GM10248 (cell line): Measurements from ENCODE around the gene SV2C.

ENCODE experiments used
- CTCF ChIA-PET: fragments of 300-600 bp; sonication (Branson Sonifier 250); formaldehyde crosslinking; extraction: SDS; loops from one replicate; lab custom pipeline; 2021; ENCODE audit warnings: antibody characterized with exemption; lab: Yijun Ruan, JAX
- POLR2A ChIA-PET: fragments of 350-650 bp; sonication (Branson Sonifier 250); formaldehyde crosslinking; extraction: SDS; loops from one replicate; lab custom pipeline; 2020; ENCODE audit warnings: antibody characterized with exemption; lab: Yijun Ruan, JAX
- DNase-seq: peaks from one replicate; pipeline ENCODE4 v3.0.0; 2012; ENCODE audit errors: extremely low spot score
- TF ChIP-seq, protein P1 (sequence below): IDR thresholded peaks from 2 replicates; pipeline ENCODE4 v1.5.1; 2012; ENCODE audit warnings: mild to moderate bottlenecking, low read depth; ENCODE audit errors: extremely low read depth, missing control alignments, control extremely low read depth

The SV2C gene

DNA sequence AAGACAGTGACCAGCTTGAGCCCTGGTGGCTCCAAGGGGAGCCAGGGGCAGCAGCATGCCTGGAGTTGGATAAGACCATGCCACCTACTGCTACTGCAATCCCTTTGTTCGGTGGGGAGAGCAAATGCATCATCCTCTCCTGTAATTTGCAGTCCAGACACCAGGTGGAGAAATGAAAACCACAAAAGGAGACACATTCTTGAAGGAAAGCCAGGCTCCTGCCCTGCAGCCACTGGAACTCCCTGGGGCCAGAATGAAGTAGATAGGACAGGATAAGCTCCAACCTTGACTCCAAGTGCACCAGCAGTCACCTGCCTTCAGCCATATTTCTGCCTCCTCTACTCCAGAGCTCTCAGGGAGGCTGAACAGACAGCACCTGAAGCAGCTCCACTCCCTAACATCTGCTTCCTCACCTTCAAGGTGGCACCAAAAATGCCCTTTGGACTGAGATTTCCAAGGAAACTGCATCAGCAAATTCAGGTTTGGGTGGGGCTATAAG lies 254.8 kb downstream of the SV2C start:
- CTCF ChIA-PET = interaction anchor here (0.6 to 1.4 kb wide), 8 partner anchors 8 to 436 kb away, joined by 3 to 4 read pairs (median 3); partner anchors contain the start of gene IQGAP2
- TF ChIP-seq, protein P1, sequence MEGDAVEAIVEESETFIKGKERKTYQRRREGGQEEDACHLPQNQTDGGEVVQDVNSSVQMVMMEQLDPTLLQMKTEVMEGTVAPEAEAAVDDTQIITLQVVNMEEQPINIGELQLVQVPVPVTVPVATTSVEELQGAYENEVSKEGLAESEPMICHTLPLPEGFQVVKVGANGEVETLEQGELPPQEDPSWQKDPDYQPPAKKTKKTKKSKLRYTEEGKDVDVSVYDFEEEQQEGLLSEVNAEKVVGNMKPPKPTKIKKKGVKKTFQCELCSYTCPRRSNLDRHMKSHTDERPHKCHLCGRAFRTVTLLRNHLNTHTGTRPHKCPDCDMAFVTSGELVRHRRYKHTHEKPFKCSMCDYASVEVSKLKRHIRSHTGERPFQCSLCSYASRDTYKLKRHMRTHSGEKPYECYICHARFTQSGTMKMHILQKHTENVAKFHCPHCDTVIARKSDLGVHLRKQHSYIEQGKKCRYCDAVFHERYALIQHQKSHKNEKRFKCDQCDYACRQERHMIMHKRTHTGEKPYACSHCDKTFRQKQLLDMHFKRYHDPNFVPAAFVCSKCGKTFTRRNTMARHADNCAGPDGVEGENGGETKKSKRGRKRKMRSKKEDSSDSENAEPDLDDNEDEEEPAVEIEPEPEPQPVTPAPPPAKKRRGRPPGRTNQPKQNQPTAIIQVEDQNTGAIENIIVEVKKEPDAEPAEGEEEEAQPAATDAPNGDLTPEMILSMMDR = peak; percentile 41
- POLR2A ChIA-PET = no interaction called here
- DNase-seq = peak; percentile 67

DNA sequence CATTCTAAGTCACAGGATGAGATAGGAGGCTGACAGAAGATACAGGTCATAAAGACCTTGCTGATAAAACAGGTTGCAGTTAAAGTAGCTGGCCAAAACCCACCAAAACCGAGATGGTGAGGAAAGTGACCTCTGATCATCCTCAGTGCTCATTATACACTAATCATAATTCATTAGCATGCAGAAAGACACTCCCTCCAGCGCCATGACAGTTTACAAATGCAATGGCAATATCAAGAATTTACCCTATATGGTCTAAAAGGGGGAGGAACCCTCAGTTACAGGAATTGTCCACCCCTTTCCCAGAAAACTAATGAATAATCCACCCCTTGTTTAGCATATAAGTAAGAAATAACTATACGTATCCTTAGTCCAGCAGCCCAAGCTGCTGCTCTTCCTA lies 256.7 kb downstream of the SV2C start:
- CTCF ChIA-PET = interaction anchor here (1.3 to 1.8 kb wide), 2 partner anchors 12 to 243 kb away, joined by 5 read pairs; no protein-coding TSS in a partner anchor
- TF ChIP-seq, protein P1 = no peak
- DNase-seq = no peak
- POLR2A ChIA-PET = no interaction called here

DNA sequence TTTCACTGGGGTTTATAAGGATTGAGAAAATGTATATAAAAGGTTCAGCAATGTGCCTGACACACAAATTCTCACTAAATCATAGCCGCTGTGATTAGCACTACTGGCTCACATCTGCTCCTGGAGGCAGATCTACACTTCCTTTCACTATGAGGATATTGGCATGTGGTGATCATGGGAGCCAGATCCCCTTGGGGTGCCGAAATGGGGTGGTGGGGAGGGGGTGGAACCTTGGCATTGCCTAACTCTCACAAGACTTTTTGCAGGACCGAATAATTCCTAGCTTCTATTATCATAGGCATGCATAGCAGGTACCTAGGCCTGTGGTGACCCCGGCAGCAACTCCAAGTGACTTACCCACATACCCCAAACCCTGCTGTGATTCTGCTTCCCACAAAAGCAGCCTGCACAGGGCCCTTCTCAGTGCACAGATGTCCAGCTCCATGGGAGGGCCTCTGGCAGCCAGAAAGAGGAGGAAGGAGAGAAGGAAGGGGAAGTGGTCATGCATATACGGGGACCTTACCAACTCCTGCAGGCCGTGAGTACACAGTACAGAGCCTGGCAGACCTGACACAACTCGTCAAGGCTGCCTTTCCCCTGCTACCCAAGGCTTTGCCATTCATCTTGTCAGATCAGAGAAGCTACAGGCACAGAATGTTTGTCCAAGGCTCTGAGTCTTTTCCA lies 258.6 kb downstream of the SV2C start:
- POLR2A ChIA-PET = no interaction called here
- no peak for DNase-seq
- CTCF ChIA-PET = interaction anchor here (1.3 to 1.8 kb wide), 6 partner anchors 10 to 433 kb away, joined by 3 to 6 read pairs (median 4); partner anchors contain the start of gene IQGAP2
- TF ChIP-seq, protein P1 = no peak

DNA sequence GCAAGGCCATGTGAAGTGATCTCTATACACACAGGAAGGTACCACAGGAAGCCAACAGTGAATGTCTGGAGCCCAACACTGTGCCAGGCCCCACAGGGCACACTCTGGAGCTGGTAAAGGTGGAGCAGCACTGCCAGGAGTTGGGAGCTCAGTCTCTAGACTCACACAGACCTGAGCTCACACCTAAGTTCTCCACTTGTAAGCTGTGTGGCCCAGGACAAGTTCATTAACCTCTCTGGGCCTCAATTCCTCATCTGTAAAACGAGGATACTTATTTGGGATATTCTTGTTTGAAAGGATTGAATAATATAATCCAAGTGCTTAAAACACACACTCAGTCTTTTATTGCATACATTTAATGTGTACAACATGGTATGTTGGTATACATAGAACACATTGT lies 259.3 kb downstream of the SV2C start:
- CTCF ChIA-PET = interaction anchor here (1.7 kb wide), 1 partner anchor 34 kb away, joined by 5 read pairs; no protein-coding TSS in a partner anchor
- TF ChIP-seq, protein P1 = no peak
- POLR2A ChIA-PET = no interaction called here
- DNase-seq = no peak

DNA sequence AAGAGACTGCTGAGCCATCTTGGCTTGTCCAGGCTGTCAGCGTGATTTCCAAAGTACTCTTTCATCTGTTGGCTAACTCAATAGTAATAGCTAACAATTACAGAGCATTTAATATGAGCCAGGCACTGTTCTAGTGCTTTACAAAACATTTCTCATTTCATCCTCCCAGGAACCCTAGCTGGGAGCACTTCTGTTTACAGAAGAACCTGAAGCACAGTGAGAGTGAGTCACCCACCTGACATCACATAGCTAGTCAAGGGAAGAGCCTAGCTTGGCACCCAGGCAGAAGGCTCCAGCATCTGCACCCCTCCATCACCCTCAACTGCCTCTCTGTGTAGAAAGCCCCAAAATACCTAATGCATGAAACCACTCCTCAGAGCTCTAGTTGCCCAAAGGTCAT lies 262.4 kb downstream of the SV2C start:
- POLR2A ChIA-PET = no interaction called here
- no peak for DNase-seq
- CTCF ChIA-PET = interaction anchor here (0.6 to 1.7 kb wide), 7 partner anchors 8 to 429 kb away, joined by 3 to 8 read pairs (median 3); no protein-coding TSS in a partner anchor
- TF ChIP-seq, protein P1 = no peak

DNA sequence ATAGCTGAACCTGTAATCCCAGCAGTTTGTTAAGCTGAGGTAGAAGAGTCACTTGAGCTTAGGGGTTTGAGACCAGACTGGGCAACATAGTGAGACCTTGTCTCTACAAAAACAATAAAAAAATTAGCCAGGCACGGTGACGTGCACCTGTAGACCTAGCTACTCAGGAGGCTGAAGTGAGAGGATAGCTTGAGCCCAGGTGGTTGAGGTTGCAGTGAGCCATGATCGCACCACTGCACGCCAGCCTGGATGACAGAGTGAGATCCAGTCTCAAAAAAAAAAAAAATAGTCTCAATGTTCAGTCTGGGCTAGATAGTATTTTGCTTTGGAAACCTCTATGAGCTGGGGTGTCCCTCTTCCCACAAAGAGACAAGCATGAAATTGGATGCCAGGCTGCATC lies 268.0 kb downstream of the SV2C start:
- TF ChIP-seq, protein P1 = no peak
- CTCF ChIA-PET = interaction anchor here (0.9 to 2.2 kb wide), 4 partner anchors 10 to 231 kb away, joined by 3 to 7 read pairs (median 4); no protein-coding TSS in a partner anchor
- POLR2A ChIA-PET = no interaction called here
- DNase-seq = no peak
